HG03060 (cell line): ENCODE data around the gene MAP3K14.
"Not testable (repeated sequence)": the region's sequence is repeated elsewhere in the genome, so short reads cannot be mapped to it uniquely, and the experiment has no call there.

Experiments used
- ATAC-seq: cut with Tn5 transposase; IDR thresholded peaks from one replicate; pipeline ENCODE4 v1.9.1; 2021; ENCODE audit warnings: low read depth, moderate number of reproducible peaks; ENCODE audit not compliant: unreplicated experiment

The MAP3K14 gene

GRCh38 chr17:45316434-45317110, at the start of gene MAP3K14:
MAP3K14 (minus strand) TSS chr17:45317020; CDS start chr17:45290745, 26,275 bp downstream.
- no peak for ATAC-seq

- ATAC-seq, result no peak
These were observed 49.2 kb upstream of the MAP3K14 start for GRCh38 chr17:45366049-45366448.

GRCh38 chr17:45364531-45365390, 47.9 kb upstream of the MAP3K14 start:
- ATAC-seq, result no peak

GRCh38 chr17:45363498-45363897, 46.7 kb upstream of the MAP3K14 start:
- ATAC-seq, result no peak

GRCh38 chr17:45361976-45362375, 45.2 kb upstream of the MAP3K14 start:
- ATAC-seq, result no peak

- no peak for ATAC-seq
These were observed 44.6 kb upstream of the MAP3K14 start for GRCh38 chr17:45361451-45361850.

- ATAC-seq, result no peak
These were observed 40.7 kb upstream of the MAP3K14 start for GRCh38 chr17:45357364-45357997.

GRCh38 chr17:45355087-45355486, 38.3 kb upstream of the MAP3K14 start:
- ATAC-seq, result no peak

GRCh38 chr17:45353043-45353442, 36.2 kb upstream of the MAP3K14 start:
- ATAC-seq, result no peak

- no peak for ATAC-seq
These were observed 35.0 kb upstream of the MAP3K14 start for GRCh38 chr17:45351831-45352230.

GRCh38 chr17:45347444-45347843, 30.6 kb upstream of the MAP3K14 start:
- ATAC-seq, result no peak

GRCh38 chr17:45346216-45347015, 29.6 kb upstream of the MAP3K14 start:
- no peak for ATAC-seq

GRCh38 chr17:45345554-45346215, 28.9 kb upstream of the MAP3K14 start:
- no peak for ATAC-seq

GRCh38 chr17:45345246-45345553, 28.4 kb upstream of the MAP3K14 start:
- ATAC-seq, result no peak

GRCh38 chr17:45343967-45344664, 27.3 kb upstream of the MAP3K14 start:
- ATAC-seq, result not testable (repeated sequence)

- no peak for ATAC-seq
These were observed 26.2 kb upstream of the MAP3K14 start for GRCh38 chr17:45342871-45343526.

- ATAC-seq, result no peak
These were observed 25.5 kb upstream of the MAP3K14 start for GRCh38 chr17:45342306-45342705.

GRCh38 chr17:45341533-45342158, 24.8 kb upstream of the MAP3K14 start:
- no peak for ATAC-seq
